ENCODE data around the gene FGF4.

DNA sequence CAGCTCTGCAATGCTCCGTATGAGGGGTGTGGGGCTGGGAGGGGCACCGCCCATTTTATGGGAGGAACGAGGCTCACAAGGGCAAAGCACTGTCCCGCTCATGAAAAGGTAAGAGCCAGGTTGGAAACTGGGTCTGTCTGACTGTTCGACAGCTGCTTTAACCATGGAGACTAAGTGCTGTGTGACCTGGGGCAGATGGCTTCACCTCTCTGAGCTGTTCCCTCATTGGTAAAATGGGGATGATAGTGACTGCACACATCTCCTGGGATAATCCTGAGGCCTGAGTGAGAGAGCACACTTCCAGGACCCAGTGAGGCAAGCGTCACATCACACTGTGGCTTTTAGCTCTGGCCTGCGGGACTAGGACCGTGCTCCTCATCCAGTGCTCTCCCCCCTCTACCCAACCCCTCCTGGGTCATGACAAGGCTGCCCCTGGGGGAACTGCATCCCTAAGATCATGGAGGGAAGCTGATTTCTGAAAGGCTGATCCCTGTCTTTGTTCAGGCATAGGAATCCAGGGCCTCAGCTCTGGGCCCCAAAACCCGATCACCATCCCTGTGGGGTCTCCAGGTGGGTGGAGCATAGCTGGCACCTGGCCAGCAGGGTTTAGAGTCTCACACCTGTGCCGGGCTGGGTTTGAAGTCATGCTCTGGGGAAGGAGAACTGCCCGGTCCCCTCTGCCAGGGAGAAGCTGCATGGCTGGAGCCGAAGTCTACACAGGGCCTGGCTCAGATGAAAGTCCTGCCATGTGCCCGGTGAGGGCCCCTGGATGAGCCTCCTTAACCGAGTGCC is 22.8 kb upstream of the FGF4 start:
- TF ChIP-seq POLR2A (IDR thresholded peaks at IDR 0.05) (no peak), POLR2AphosphoS5 (IDR thresholded peaks at IDR 0.05) (no peak)

All from transverse colon (tissue), 3 donors.